M059J (cell line): ENCODE data around the gene EXD1. TPM values are rescaled to one million over a fixed set of nuclear protein-coding genes. Genes with fewer than 3 reads are reported as not detected.

Experiments
- DNase-seq: peaks from one replicate; pipeline ENCODE4 v3.0.0-alpha.2; 2012; ENCODE audit warnings: low read depth
- total RNA-seq: library from RNA; depleted of rRNA; stranded (reverse); fragments of >200 nt; shearing (Covaris generic); gene quantifications from 2 replicates; pipeline ENCODE4 v1.2.3, GENCODE V29; 2014

Gene EXD1
- total RNA-seq, 1 experiment from 2014 or later: not detected

DNA sequence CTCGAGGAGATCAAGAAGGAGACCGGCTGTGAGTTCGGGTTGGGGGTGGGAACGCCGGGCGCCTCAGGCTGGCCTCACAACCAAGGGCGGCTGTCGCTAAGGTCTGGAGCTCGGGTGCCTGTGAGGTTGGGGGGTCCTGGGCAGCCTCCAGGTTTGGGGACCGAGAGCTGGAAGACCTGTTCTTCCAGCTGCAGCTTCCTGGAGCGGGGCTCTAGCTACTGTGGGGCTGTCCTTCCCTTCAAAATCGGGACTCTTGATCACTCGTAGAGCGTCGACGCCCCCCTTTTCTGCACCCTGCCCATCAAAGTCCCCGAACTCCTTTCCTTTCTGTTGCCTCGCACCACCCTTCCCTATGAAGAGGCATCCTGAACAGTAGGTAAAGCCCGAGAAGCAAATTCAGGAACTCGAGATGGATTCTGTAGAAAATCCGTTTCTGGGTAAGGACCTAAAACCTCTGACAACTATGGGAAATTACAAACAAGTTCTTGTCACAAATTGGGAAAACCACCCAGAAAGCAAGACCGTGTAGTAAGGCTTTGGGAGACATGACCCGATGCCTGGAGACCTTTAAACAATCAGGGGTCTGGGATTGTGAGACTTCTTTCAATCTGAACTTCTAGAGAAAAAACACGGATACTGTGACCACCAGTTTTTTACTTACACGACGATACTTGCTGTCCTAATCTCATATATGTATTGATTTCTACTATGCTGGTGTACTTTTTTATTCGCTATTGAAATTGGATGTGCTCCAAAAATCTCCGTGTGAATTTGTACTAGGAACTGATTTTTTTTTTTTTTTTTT is 1.1 kb upstream of the EXD1 start:
- no peak for DNase-seq

DNA sequence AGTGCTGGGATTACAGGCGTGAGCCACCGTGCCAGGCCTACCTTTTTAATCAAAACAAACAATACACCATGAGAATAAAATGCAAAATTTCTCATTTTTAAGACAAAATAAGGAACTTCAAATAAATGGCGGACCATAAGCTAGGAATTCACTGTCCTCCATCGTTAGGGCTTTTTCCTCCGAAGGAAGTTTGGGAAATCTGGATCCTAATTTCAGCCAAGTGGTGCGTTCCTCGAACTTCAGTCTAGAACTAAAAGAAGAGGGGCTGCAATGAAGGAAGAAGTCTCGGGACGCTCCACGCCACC is 260 bp downstream of the EXD1 start:
- no peak for DNase-seq

DNA sequence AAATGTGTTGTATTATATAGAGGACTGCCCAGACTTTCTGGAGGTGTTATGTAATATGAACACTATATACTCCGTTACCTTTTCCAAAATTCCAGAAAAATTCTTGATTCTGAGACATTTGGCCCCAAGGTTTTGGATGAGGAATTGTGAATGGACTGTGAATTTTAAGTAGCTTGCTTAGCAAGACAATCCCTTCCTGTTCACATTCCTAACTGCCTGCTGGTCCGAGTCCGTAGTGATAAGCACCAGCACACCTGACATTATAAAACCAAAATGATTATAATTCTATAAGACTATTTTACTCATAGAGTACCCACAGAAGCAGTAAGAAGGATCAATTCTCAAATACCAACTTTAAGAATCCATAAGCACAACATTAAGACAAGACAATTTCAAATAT is 11.2 kb downstream of the EXD1 start:
- DNase-seq: no peak

DNA sequence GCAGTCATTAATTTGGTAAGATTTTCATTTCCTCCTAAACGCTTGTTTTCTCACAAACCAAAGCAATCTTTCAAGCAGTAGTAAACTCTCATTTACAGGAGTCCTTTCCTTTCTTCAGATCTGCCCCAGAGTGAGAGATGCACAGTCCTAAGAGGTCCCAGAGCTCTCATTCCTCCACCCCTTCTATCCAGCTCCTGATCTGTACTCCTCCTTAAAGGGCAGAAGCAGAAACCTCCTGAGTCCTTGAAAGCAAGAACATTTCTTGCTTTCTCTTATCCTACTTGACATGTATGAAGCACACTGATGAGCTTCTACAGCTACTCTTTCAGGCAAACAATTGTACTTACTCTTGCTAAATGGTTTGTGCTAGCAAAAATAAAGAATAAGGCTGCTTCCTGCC is 11.7 kb downstream of the EXD1 start:
- no peak for DNase-seq

DNA sequence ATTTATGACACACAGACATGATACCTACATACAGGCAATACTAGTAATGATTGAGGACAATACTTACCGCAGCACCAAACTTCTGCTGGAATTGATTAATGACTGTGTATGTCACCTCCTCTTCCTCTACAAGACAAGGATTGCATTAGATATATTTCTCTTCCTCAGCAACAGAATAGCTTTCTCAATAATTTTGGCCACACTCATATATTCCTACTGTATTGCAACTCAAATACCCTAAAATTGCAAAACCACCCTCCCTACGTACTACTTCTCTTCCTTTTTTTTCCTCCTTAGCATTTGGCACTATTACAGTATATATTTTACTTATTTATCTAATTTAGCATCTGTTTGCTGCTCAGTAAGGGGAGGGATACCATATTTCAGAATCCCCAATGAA is 14.8 kb downstream of the EXD1 start:
- DNase-seq: no peak

DNA sequence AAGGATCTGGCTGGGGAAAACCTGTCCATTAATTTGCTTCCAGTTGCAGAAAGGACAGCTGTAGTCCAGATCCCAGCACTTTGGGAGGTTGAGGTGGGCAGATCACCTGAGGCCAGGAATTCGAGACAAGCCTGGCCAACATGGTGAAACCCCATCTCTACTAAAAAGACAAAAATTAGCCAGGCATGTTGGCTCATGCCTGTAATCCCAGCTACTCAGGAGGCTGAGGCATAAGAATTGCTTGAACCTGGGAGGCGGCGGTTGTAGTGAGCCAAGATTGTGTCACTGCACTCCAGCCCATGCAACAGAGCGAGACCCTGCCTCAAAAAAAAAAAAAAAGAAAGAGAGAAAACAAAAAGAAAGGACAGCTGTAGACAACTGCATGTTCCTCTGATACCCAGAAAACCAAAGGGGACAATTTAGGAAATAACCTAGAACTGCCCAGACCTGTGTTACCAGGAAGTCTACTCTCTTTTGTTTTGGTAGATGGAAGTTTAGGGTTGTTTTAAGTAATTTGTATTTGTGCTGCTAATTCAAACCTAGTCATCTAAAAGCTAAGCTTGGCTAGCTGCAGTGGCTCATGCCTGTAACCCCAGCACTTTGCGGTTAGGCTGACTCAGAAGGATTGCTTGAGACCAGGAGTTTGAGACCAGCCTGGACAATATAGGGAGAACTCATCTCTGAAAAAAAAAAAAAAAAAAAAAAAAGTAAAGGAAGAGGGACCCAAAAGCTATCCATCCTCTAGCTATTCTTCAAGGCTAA is 22.7 kb downstream of the EXD1 start:
- peak; percentile 92 for DNase-seq

DNA sequence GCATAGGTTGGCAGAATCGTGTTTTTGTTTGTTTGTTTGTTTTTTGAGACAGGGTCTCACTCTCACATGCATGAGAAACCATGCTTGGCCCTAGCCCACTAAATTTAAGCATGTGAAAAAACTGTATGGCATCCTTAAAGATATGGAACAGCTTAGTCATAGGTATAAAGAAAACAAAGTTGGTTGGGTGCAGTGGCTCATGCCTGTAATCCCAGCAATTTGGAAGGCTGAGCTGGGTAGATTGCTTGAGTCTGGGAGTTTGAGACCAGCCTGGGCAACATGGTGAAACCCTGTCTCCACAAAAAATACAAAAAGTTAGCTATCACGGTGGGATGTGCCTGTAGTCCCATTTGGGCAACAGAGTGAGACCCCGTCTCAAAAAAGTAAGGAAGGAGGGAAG is 25.2 kb downstream of the EXD1 start:
- peak; percentile 37 for DNase-seq

DNA sequence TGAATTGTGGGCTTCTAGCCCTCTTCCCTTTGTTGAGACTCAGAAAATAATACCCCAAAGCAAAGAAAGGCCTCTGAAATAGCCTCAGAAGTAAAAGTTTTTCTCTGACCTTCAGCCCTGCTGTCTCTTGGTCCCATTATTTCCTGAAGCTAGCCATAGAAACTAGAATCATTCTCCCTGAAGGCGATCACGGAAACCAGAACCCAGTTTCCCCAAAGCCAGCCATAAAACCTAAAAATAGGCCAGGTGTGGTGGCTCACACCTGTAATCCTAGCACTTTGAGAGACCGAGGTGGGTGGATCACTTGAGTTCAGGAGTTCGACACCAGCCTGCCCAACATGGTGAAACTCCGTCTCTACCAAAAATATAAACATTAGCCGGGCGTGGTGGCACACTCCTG is 27.2 kb downstream of the EXD1 start:
- DNase-seq: no peak

DNA sequence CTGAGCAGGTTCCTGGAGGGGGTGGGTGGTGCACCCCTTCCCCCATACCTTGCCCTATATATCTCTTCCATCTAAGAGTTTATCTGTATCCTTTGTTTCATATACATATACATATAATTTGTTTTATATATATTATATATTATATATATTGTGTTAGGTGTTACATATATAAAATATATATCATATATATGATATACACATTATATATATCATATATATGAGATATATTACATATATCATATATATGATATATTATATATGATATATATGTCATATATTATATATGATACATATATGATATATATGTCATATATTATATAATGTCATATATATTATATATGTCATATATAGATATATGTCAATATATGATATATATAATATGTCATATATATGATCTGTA is 31.1 kb downstream of the EXD1 start:
- DNase-seq: no peak

DNA sequence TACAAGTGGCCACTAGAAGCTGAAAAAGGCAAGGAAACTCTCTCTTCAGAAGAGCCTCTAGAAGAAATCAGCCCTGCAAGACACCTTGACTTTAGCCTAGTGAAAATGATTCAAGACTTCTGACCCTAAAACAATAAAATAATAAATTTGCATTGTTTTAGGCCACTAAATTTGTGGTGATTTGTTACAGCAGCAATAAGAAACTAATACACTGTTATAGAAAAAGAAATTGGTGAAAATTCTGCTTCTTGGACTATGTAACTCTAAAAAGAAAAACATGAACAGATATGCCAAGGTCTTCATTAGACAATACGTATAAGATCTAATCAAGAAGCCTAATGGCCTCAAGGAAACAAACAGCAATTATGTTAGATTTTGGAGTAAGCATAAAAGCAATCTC is 36.1 kb downstream of the EXD1 start:
- no peak for DNase-seq

DNA sequence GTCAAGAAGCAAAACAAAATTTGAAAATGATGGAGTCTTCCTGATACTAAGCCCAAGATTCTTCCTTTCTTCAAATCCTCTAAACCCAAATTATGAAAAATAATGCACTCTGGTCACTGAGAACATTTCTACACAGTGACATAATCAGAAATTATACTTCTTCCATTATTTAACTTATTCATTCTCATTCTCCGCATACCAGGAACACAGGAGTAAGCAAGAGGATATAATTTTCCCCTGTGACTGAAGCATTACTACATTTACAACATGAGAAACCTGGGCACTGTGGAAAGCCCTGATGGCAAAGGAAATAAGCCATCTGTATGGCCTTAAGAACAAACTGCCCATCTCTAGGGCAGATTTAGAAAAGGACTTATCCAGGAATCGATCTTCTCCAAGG is 47.0 kb downstream of the EXD1 start:
- DNase-seq: no peak

DNA sequence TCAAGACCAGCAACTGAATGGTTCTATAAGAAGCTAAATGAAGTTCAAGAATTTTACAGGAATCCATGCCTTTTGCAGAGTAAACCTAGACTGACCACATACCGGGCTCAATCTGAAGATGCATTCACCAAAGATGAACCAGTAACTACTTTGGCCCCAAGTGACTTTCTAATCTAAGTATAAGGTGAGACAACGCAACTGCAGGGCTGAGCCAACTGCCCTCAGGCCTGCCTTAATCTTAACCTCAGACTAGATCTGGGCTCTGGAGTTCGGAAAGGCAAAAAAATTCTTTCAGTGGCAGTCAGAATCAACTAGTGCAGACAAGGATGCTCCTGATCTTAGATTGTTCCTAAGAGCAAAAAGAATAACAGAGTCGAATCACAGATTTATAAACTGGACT is 48.3 kb downstream of the EXD1 start:
- peak; percentile 17 for DNase-seq

DNA sequence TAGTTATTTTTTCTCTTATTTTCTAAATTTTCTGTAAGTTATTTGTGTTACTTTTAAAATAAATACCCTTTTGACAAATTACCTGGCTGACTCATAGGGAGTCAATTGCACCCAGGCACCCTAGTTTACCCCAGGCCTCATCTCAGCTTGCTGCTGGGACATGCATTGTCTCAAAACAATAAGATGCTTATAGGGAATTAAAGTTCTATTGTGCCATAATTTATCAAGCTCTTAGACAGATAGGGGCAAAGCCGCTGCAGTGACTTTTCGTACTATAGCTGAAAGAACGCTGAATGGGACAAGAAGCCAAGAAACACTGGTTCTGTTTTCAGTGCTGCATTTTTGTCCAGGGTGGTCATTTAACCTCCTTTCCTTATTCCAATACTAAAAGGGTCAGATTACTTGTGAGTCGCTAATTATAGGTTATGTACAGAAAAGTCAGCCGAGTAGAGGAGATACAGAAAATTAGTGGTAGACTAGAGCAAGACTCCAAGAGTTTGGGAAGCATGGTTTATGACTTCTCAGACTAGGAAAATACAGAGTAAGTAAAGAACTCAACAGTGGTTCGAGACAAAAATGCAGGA is 50.3 kb downstream of the EXD1 start:
- peak; percentile 34 for DNase-seq

DNA sequence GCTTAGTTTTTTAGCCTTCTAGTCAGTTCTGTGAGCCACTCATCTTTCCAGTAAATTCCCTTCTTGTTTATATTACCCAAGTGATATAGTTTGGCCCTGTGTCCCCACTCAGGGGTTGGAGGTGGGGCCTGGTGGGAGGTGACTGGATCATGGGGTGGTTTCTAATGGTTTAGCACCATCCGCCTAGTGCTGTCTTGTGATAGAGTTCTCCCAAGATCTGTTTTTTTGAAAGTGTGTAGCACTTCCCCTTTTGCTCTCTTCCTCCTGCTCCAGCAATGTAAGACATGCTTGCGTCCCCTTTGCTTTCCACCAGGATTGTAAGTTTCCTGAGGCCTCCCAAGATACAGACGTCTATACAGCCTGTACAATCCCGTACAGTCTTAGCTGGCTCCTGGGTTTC is 60.8 kb downstream of the EXD1 start:
- no peak for DNase-seq

DNA sequence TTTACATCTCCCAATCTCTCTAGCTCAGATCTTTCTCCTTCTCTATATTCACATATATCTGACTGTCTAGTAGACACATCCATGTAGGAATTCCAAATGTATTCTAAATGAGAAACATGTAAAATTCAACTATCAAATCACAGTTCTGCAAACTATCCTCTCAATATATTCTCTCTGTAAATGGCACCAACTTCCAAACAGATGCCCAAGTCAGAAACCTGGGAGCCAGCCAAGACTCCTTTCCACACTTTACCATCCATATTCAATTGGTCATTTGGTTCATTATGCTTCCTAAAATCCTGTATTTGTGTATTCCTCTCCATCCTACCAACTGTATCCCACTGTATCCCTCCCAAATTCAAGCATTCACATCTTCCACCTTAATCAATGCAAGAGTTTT is 61.5 kb downstream of the EXD1 start:
- no peak for DNase-seq

DNA sequence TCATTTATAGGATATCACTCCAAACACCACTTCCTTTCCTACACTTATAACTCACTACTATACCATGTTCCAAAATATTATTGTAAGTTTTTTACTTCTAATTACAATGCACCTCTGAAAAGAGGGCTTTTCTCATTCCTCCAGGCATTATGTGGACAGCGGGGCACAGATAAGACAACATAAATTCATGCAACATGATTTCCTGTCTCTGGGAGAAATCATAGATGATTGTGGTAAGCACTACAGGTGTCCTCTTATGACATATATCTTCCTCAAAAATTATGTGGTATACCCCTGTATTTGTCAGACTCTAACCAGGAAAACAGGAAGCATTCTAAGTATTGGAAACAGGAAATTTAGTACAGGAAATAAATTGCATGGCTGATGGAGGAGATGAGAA is 68.8 kb downstream of the EXD1 start:
- DNase-seq: no peak

DNA sequence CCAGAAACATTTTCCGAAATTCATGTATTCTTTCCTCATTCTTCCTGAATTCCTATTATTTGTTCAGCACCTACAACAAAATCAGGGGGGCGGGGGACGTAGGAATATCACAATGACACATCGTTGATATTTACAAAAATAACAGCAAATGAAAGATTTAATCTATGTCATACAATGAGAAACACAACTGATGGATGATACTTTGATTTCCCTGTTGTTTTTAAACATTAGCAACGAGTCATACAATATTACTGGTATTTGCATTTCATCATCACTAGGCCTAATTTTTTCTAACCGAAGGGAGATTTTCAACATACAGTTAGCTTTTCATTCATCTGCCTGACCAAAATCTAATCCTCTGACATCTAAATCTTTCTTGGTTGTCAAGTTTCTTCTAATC is 69.2 kb downstream of the EXD1 start:
- peak; percentile 20 for DNase-seq

DNA sequence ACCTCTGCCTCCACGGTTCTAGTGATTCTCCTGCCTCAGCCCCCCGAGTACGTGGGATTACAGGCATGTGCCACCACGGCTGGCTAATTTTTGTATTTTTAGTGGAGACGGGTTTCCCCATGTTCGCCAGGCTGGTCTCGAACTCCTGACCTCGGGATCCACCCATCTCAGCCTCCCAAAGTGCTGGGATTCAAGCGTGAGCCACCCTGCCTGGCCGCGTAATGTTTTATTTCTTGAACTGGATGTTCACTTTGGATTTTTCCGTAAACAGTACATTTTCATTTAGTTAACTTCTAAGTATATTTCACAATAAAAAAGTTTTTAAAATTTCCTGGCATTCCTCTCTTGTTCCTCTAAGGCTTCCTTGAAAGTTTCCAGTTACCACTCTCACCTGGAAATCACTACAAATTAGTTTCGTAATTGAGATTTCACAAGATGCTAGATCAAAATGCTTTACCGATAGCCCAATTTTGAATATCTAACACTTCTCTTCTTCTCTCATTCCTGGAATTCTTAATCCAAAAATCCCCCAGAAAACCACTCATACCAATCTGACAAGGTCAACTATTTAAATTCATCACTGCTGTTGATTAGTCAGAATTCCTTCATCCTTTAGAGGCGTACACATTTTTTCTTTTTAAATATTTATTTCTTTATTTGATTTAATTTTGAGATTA is 69.8 kb downstream of the EXD1 start:
- DNase-seq: peak; percentile 48

DNA sequence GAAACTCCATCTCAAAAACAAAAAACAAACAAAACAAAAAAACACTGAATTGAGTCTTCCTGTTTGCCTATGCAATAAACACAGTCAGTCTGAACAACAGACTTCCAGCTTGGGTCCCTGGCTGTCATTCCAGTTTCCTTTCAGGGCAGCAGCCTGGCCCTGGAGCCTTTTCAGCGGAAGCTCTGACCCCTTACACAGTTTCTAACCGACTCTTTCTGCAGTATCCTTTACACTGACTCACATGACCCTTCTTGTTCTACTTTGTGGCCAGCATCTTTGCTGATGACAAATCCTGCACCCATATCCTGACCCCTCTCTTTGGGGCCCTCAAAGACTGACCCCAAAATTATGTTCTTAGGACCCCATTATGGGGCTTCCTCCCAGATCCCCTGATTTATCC is 76.1 kb downstream of the EXD1 start:
- peak; percentile 46 for DNase-seq

DNA sequence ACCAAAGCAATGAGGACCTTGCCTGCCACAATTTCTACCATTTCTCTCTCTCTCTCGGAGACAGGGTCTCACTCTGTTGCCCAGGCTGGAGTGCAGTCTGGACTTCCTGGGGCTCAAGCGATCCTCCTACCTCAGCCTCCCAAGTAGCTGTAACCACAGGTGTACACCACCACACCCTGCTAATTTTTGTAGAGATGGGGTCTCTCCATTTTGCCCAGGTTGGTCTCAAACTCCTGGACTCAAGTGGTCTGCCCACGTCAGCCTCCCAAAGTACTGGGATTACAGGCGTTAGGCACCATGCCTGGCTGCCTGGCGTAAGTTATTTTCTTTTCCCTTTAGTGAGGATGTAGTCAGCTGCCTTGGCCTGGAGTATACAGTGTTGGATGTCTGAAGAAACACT is 76.8 kb downstream of the EXD1 start:
- DNase-seq: no peak

DNA sequence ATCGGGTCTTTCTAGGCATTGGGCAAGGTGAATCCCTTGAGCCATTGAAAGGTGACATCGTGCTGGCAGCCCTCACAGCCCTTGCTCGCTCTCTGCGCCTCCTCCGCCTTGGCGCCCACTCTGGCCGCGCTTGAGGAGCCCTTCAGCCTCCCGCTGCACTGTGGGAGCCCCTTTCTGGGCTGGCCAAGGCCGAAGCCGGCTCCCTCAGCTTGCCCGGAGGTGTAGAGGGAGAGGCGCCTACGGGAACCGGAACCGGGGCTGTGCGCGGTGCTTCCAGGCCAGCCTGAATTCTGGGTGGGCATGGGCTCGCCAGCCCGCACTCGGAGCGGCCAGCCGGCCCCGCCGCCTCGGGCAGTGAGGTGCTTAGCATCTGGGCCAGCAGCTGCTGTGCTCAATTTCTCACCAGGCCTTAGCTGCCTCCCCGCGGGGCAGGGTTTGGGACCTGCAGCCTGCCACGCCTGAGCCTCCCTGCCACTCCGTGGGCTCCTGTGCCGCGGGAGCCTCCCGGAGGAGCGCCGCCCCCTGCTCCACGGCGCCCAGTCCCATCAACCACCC is 79.0 kb downstream of the EXD1 start:
- DNase-seq: no peak

DNA sequence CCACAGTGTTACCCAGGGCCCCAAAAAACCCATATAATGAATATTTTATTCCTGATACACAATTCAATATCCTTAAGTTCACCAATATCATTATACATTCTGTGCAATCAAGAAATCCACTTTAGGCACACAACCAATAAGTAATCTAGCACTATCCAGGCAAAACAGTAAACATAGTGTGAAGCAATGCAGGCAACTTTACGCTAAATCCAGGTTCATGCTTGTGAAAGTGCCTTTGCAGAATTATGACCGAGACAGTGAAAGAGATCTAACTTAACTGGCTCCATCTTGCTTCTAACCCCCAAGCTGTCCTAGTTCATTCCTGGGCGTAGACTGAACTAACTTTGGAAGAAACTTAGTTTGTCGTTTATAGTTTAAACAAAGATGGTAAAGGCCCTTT is 80.3 kb downstream of the EXD1 start:
- no peak for DNase-seq
